ENCODE measurements around the gene DYNLL1.
"Not testable (repeated sequence)": the region's sequence is repeated elsewhere in the genome, so short reads cannot be mapped to it uniquely, and the experiment has no call there.

DYNLL1 gene

DNA sequence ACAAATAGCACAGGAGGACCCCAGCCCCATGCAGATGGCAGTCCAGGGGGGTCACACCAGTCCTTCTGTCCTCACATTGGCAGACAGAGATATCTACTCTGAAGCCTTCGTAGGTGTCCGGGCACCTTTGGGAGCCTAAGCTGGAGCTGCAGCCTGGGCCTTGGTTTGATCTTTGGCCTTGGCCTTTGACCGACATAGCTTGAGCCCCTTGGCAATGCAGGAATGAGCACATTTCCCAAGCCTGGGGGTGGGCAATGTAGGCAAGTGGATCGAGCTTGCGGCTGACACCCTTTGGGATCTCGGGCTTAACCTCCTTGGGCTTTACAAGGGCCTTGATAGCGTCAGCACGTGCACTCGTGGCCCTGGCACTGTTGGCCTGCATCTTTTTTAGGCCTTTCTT, 26.7 kb downstream of the DYNLL1 start:
- peaks cover 2% of the 10 kb centered on the region; the same call in 1 of the 2 replicates for H3K36me3 ChIP-seq (ENCODE audit: insufficient read depth, low read length)
- no peak overlapping the region for H3K27ac ChIP-seq
- no peak overlapping the region for H3K4me3 ChIP-seq
- no peak for TF ChIP-seq FOXP2 (optimal IDR thresholded peaks at IDR 0.05; ENCODE audit: control extremely low read depth, extremely low read length, insufficient read depth)
- H3K9me3 ChIP-seq (ENCODE audit: low read depth, low read length) = no peaks in the 10 kb centered on the region
- no peak overlapping the region for H3K9ac ChIP-seq (ENCODE audit: insufficient read length)
- DNase-seq (ENCODE audit: low read depth, low spot score) = no peak

GRCh38 chr12:120528861-120529525, 33.1 kb downstream of the DYNLL1 start, which contains the start of gene COQ5:
COQ5 (minus strand) TSS chr12:120529158; CDS start chr12:120529141, 17 bp downstream.
- peak within 1 kb of the TSS; percentile 91 for H3K27ac ChIP-seq
- no peaks in the 10 kb centered on the region for H3K9me3 ChIP-seq (ENCODE audit: low read depth, low read length)
- H3K9ac ChIP-seq (ENCODE audit: insufficient read length) = peak within 1 kb of the TSS; percentile 97
- peak; percentile 48 for DNase-seq (ENCODE audit: low read depth, low spot score)
- TF ChIP-seq POLR2AphosphoS5 (IDR thresholded peaks at IDR 0.05; ENCODE audit: borderline replicate concordance, low read depth, low read length) (peak; percentile 95), EZH2 (IDR thresholded peaks at IDR 0.05) (no peak), FOXP2 (optimal IDR thresholded peaks at IDR 0.05; ENCODE audit: control extremely low read depth, extremely low read length, insufficient read depth) (peak; percentile 81)
- no peaks in the 10 kb centered on the region for H3K36me3 ChIP-seq (ENCODE audit: insufficient read depth, low read length)
- peak within 1 kb of the TSS; percentile 99 for H3K4me3 ChIP-seq

GRCh38 chr12:120529641-120530417, 33.9 kb downstream of the DYNLL1 start:
- Histone ChIP-seq H3K36me3 (ENCODE audit: insufficient read depth, low read length) (no peaks in the 10 kb centered on the region), H3K27ac (peak overlapping the region; percentile 91), H3K9ac (ENCODE audit: insufficient read length) (peak overlapping the region; percentile 97), H3K9me3 (ENCODE audit: low read depth, low read length) (no peaks in the 10 kb centered on the region), H3K4me3 (peak overlapping the region; percentile 99)
- DNase-seq (ENCODE audit: low read depth, low spot score) = no peak
- no peak for TF ChIP-seq FOXP2 (optimal IDR thresholded peaks at IDR 0.05; ENCODE audit: control extremely low read depth, extremely low read length, insufficient read depth)

GRCh38 chr12:120530418-120530761, 34.5 kb downstream of the DYNLL1 start:
- not testable (repeated sequence) for DNase-seq (ENCODE audit: low read depth, low spot score); H3K4me3 ChIP-seq; H3K9ac ChIP-seq (ENCODE audit: insufficient read length); H3K27ac ChIP-seq; H3K9me3 ChIP-seq (ENCODE audit: low read depth, low read length); H3K36me3 ChIP-seq (ENCODE audit: insufficient read depth, low read length)

GRCh38 chr12:120532701-120533238, 36.9 kb downstream of the DYNLL1 start:
- Histone ChIP-seq H3K27ac (0 out of 2 replicates have a peak overlapping the region, but pooled peaks have one; percentile 23), H3K36me3 (ENCODE audit: insufficient read depth, low read length) (peaks cover 18% of the 10 kb centered on the region; the same call in 1 of the 2 replicates), H3K9me3 (ENCODE audit: low read depth, low read length) (no peaks in the 10 kb centered on the region), H3K4me3 (no peak overlapping the region), H3K9ac (ENCODE audit: insufficient read length) (no peak overlapping the region)
- no peak for TF ChIP-seq POLR2AphosphoS5 (IDR thresholded peaks at IDR 0.05; ENCODE audit: borderline replicate concordance, low read depth, low read length)
- no peak for TF ChIP-seq FOXP2 (optimal IDR thresholded peaks at IDR 0.05; ENCODE audit: control extremely low read depth, extremely low read length, insufficient read depth)
- no peak for TF ChIP-seq EZH2 (IDR thresholded peaks at IDR 0.05)
- DNase-seq (ENCODE audit: low read depth, low spot score) = no peak

GRCh38 chr12:120534203-120534702, 38.3 kb downstream of the DYNLL1 start, which contains the start of gene RNF10:
RNF10 (plus strand) TSS chr12:120534356; CDS start chr12:120534812, 456 bp downstream.
- peak within 1 kb of the TSS; percentile 78 for H3K4me3 ChIP-seq
- H3K9me3 ChIP-seq (ENCODE audit: low read depth, low read length) = no peaks in the 10 kb centered on the region

DNA sequence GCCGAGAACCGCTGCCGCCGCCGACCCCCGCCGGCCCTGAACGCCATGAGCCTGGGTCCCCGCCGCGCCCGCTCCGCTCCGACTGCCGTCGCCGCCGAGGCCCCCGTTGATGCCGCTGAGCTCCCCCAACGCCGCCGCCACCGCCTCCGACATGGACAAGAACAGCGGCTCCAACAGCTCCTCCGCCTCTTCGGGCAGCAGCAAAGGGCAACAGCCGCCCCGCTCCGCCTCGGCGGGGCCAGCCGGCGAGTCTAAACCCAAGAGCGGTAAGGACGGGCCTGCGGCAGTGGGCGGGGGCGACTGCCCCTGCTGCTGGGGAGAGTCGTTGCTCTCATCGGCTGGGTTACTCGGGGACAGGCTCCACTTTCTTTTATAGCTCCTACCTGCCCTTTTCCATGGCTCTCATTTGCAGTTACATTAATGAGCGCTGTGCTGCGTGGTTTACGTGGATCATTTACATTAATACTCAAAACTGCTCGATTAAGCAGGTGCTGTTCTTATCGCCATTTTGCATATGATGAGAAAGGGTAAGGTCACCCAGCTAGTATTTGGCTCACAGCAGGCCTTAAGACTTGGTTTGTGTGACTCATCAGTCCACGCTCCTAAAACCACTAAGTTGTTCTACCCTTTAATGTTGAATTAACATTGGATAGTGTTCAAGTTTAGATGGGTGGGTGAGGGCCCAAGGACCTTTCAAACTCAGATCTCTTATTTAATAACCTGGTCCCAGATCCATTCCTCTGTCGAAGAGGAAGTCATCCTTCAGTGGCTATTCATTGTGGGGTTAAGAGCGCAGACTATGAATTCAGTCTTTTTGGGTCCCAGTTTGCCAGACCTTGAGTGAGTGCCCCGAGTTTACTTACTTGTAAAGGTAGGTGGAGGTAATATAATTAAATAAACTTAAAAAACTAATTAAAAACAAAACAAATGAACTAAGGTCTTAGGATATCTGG, 39.1 kb downstream of the DYNLL1 start:
- Histone ChIP-seq H3K9ac (ENCODE audit: insufficient read length) (peak overlapping the region; percentile 91), H3K36me3 (ENCODE audit: insufficient read depth, low read length) (peaks cover 34% of the 10 kb centered on the region), H3K4me3 (peak overlapping the region; percentile 78), H3K9me3 (ENCODE audit: low read depth, low read length) (no peaks in the 10 kb centered on the region), H3K27ac (peak overlapping the region; percentile 45; the same call in 1 of the 2 replicates)
- TF ChIP-seq EZH2 (IDR thresholded peaks at IDR 0.05) (no peak), FOXP2 (optimal IDR thresholded peaks at IDR 0.05; ENCODE audit: control extremely low read depth, extremely low read length, insufficient read depth) (no peak), POLR2AphosphoS5 (IDR thresholded peaks at IDR 0.05; ENCODE audit: borderline replicate concordance, low read depth, low read length) (no peak)
- no peak for DNase-seq (ENCODE audit: low read depth, low spot score)

More at GRCh38 chr12:120534203-120534702, 38.3 kb downstream of the DYNLL1 start, which contains the start of gene RNF10:
- Histone ChIP-seq H3K36me3 (ENCODE audit: insufficient read depth, low read length) (peaks cover 30% of the 10 kb centered on the region), H3K9ac (ENCODE audit: insufficient read length) (peak within 1 kb of the TSS; percentile 91), H3K27ac (peak within 1 kb of the TSS; percentile 45; the same call in 1 of the 2 replicates)
- TF ChIP-seq POLR2AphosphoS5 (IDR thresholded peaks at IDR 0.05; ENCODE audit: borderline replicate concordance, low read depth, low read length) (peak; percentile 96), FOXP2 (optimal IDR thresholded peaks at IDR 0.05; ENCODE audit: control extremely low read depth, extremely low read length, insufficient read depth) (peak; percentile 94), EZH2 (IDR thresholded peaks at IDR 0.05) (no peak)
- peak; percentile 84 for DNase-seq (ENCODE audit: low read depth, low spot score)

Measured in SK-N-MC (cell line).